Osteocyte (in vitro differentiated cells): Measurements from ENCODE around the gene TSPAN15. TPM values are rescaled to one million over a fixed set of nuclear protein-coding genes. Genes with fewer than 3 reads are reported as not detected.
A peak's percentile ranks its signal among the peaks of the same experiment; 100 is the strongest.
"Not testable (repeated sequence)": the region's sequence is repeated elsewhere in the genome, so short reads cannot be mapped to it uniquely, and the experiment has no call there.

Experiments used
- DNase-seq: peaks from one replicate; pipeline ENCODE4 v3.0.0; 2021; ENCODE audit warnings: mixed read lengths; ENCODE audit not compliant: unreplicated experiment; ENCODE audit errors: extremely low spot score
- H3K27ac Mint-ChIP-seq: one replicate; pipeline ENCODE4 v1.8.0; 2021; ENCODE audit warnings: mild to moderate bottlenecking, mixed read lengths; ENCODE audit not compliant: unreplicated experiment
- H3K27me3 Mint-ChIP-seq: one replicate; pipeline ENCODE4 v1.8.0; 2021; ENCODE audit warnings: mixed read lengths; ENCODE audit not compliant: unreplicated experiment
- H3K36me3 Mint-ChIP-seq: one replicate; pipeline ENCODE4 v1.8.0; 2021; ENCODE audit warnings: mixed read lengths; ENCODE audit not compliant: unreplicated experiment
- H3K4me1 Mint-ChIP-seq: one replicate; pipeline ENCODE4 v1.8.0; 2021; ENCODE audit warnings: mixed read lengths; ENCODE audit not compliant: unreplicated experiment
- H3K4me3 Mint-ChIP-seq: one replicate; pipeline ENCODE4 v1.8.0; 2021; ENCODE audit warnings: mild to moderate bottlenecking, moderate library complexity, mixed read lengths; ENCODE audit not compliant: unreplicated experiment
- H3K9me3 Mint-ChIP-seq: one replicate; pipeline ENCODE4 v1.8.0; 2021; ENCODE audit warnings: mixed read lengths; ENCODE audit not compliant: unreplicated experiment
- total RNA-seq: library from RNA; stranded (reverse); gene quantifications from 2 replicates; pipeline ENCODE4 v1.2.1, GENCODE V29; 2021
- TF ChIP-seq, protein P1 (sequence below): fragments of 200-600 bp; sonication (generic); IDR thresholded peaks from 2 replicates; pipeline ENCODE4 v1.5.0; 2021; ENCODE audit warnings: antibody characterized with exemption, mild to moderate bottlenecking, moderate library complexity

Gene TSPAN15
- total RNA-seq, 1 donor from 2014 or later, result 0.94 TPM

DNA sequence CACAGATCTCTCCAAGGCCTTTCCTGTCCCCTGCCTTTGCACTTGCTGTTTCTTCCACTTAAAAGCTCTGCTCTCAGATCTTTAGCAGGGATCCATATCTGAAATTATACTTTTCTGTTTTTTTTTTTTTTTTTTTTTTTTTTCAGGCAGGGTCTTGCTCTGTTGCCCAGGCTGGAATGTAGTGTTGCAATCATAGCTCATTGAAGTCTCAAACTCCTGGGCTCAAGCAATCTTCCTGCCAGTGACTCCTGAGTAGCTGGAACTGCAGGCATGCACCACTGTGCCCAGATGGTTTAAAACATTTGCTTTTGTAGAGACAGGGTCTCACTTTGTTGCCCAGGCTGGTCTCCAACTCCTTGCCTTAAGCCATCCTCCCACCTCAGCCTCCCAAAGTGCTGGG is 5.0 kb upstream of the TSPAN15 start:
- Mint-ChIP-seq H3K27ac (no peak overlapping the region), H3K27me3 (no peaks in the 10 kb centered on the region), H3K4me3 (no peak overlapping the region), H3K36me3 (no peaks in the 10 kb centered on the region), H3K9me3 (no peaks in the 10 kb centered on the region), H3K4me1 (peaks cover 9% of the 10 kb centered on the region)
- no peak for DNase-seq
- TF ChIP-seq, protein P1, sequence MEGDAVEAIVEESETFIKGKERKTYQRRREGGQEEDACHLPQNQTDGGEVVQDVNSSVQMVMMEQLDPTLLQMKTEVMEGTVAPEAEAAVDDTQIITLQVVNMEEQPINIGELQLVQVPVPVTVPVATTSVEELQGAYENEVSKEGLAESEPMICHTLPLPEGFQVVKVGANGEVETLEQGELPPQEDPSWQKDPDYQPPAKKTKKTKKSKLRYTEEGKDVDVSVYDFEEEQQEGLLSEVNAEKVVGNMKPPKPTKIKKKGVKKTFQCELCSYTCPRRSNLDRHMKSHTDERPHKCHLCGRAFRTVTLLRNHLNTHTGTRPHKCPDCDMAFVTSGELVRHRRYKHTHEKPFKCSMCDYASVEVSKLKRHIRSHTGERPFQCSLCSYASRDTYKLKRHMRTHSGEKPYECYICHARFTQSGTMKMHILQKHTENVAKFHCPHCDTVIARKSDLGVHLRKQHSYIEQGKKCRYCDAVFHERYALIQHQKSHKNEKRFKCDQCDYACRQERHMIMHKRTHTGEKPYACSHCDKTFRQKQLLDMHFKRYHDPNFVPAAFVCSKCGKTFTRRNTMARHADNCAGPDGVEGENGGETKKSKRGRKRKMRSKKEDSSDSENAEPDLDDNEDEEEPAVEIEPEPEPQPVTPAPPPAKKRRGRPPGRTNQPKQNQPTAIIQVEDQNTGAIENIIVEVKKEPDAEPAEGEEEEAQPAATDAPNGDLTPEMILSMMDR, result no peak

DNA sequence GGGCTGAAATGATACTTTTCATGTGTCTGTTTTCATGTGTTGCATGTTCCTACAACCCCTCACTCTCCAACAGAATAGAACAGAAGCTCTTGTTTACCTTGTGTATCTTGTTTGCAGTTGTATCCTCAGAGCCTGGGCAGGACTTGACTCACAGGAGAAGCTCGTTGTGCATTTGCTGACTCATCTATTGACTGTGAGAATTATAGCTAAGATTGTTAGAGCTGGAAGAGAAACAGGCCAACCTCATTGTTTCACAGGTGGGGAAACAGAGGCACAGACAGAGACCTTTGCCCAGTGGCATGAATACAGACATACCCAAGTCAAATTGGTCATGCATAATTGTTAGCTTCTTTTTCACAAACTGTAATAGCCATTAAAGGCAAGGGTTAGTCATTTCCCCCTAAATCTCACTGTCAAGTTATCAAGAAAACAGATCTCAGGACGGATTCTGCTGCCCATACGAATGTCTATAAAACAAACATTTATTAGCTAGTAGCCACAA is 4.6 kb upstream of the TSPAN15 start:
- DNase-seq, result no peak
- Mint-ChIP-seq H3K9me3 (no peaks in the 10 kb centered on the region), H3K27me3 (no peaks in the 10 kb centered on the region), H3K4me3 (no peak overlapping the region), H3K36me3 (no peaks in the 10 kb centered on the region), H3K27ac (no peak overlapping the region), H3K4me1 (peaks cover 10% of the 10 kb centered on the region)
- TF ChIP-seq, protein P1, result no peak

DNA sequence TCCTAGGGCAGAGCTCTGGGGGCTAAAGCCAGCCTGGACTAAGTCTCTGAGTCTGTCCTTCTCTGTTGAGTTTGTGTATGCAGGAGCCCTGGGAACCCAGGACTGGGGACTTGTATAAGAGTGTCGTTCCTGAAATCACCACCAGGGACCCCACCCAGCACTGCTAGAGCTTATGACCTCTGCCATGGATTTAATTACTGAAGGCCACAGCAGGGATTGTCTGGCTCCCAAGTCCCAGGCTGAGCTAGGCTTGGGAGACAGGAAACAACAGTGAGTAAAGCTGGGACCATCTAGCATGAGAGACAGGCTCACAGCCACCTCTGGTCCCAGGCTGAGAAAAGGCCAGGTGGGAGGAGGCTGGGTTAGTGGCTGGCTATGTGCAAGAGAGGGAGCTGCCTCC is 1.4 kb upstream of the TSPAN15 start:
- Mint-ChIP-seq H3K4me3 (no peak overlapping the region), H3K27ac (no peak overlapping the region), H3K27me3 (peaks cover 9% of the 10 kb centered on the region), H3K36me3 (no peaks in the 10 kb centered on the region), H3K9me3 (no peaks in the 10 kb centered on the region), H3K4me1 (peaks cover 12% of the 10 kb centered on the region)
- DNase-seq, result no peak
- TF ChIP-seq, protein P1, result peak; percentile 48

DNA sequence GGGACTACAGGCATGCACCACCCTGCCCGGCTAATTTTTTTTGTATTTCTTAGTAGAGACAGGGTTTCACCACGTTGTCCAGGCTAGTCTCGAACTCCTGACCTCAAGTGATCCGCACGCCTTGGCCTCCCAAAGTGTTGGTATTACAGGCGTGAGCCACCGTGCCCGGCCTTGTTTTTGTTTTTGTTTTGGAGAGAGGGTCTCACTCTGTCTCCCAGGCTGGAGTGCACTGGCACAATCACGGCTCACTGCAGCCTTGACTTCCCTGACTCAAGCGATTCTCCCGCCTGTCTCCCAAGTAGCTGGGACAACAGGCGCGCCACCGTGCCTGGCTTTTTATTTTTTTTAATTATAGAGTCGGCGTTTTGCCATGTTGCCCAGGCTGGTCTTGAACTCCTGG is 870 bp upstream of the TSPAN15 start:
- H3K9me3 Mint-ChIP-seq, DNase-seq, H3K4me3 Mint-ChIP-seq, H3K36me3 Mint-ChIP-seq, H3K27me3 Mint-ChIP-seq, H3K27ac Mint-ChIP-seq: not testable (repeated sequence)
- H3K4me1 Mint-ChIP-seq, result peaks cover 12% of the 10 kb centered on the region

DNA sequence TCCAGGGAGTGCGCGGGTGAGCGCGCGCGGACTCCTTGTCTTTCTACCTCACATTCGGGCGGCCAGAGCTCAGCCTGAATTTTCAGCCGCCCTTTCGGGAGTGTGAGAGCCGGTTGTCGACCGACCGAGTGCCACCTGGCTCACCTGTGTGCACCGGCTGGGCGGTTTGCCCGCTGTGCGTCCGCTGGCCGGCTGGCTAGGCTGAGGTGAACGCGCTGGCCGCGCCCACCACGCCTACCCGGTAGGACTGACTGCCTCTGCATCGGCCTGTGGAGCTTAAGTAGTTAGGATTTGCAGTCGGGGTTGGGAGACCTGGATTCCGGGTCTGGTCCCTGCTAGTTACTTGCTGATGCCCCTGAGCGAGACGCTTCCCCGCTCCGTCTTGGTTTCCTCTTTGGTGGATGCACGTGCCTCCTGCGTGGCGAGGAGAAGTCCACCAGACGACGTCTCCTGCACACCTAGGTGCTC is 553 bp downstream of the TSPAN15 start:
- Mint-ChIP-seq H3K4me1 (peaks cover 12% of the 10 kb centered on the region), H3K36me3 (no peaks in the 10 kb centered on the region), H3K27me3 (peaks cover 9% of the 10 kb centered on the region), H3K4me3 (peak overlapping the region; percentile 81), H3K9me3 (no peaks in the 10 kb centered on the region), H3K27ac (no peak overlapping the region)
- no peak for DNase-seq
- TF ChIP-seq, protein P1, result no peak
